ENCODE measurements around the gene TRAPPC14.
"Not testable (repeated sequence)": the region's sequence is repeated elsewhere in the genome, so short reads cannot be mapped to it uniquely, and the experiment has no call there.

Gene TRAPPC14

DNA sequence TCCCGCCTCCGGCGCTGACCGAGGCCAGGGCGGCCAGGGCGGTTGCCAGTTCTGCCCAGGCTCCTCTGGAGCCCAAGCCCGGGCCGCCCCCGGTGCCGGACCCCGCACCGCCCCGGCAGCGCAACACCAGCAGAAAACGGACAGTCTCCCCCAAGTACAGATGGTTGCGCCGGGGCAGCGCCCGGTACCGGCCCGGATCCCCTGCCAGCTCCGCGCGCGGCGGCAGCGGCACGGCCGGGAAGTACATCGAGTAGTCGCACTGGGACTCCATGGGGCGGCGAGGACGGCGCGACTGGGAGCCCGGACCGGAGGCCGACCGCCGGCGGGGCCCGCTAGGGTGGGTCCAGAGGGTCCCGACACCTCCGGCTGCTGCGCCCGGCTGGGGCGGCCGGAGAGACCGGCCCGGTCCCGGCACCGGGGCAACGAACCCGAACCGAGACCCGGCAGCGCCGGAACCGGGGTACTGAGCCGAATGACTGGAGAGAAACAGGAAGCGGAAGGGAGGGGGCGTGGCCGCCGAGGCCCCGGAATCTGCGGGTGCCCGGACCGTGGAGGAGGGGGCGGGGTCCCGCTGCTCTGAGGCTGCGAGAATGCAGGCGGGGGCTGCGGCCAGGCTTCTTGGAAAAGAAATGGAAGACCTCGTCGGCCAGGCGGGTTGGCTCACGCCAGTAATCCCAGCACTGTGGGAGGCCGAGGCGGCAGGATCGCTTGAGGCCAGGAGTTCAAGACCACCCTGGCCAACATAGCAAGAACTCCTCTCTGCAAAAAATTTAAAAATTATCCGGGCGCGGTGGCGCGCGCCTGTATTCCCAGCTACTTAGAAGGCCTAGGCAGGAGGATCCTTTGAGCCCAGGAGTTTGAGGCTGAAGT lies at the start of gene TRAPPC14:
TRAPPC14 (minus strand) TSS at position 495 of the 870 bp plus-strand sequence; CDS start at position 271, 224 bp downstream.
- peaks cover 27% of the 10 kb centered on the region for H3K36me3 ChIP-seq (ENCODE audit: insufficient read depth, low read length)
- peak within 1 kb of the TSS; percentile 58 for H2AFZ ChIP-seq (ENCODE audit: low read depth, low read length)
- peaks cover 14% of the 10 kb centered on the region for H3K4me1 ChIP-seq (ENCODE audit: insufficient read depth, low read length)
- peak within 1 kb of the TSS; percentile 80 for H3K4me3 ChIP-seq (ENCODE audit: low read length)
- no peaks in the 10 kb centered on the region for H3K27me3 ChIP-seq (ENCODE audit: insufficient read depth, low read length)
- H3K9me3 ChIP-seq (ENCODE audit: low read length) = no peaks in the 10 kb centered on the region

GRCh38 chr7:100204454-100204853 lies 45.9 kb upstream of the TRAPPC14 start:
- Histone ChIP-seq H2AFZ (ENCODE audit: low read depth, low read length) (no peak overlapping the region), H3K9me3 (ENCODE audit: low read length) (no peaks in the 10 kb centered on the region), H3K4me3 (ENCODE audit: low read length) (no peak overlapping the region), H3K36me3 (ENCODE audit: insufficient read depth, low read length) (no peaks in the 10 kb centered on the region), H3K27me3 (ENCODE audit: insufficient read depth, low read length) (no peaks in the 10 kb centered on the region), H3K4me1 (ENCODE audit: insufficient read depth, low read length) (no peaks in the 10 kb centered on the region)

DNA sequence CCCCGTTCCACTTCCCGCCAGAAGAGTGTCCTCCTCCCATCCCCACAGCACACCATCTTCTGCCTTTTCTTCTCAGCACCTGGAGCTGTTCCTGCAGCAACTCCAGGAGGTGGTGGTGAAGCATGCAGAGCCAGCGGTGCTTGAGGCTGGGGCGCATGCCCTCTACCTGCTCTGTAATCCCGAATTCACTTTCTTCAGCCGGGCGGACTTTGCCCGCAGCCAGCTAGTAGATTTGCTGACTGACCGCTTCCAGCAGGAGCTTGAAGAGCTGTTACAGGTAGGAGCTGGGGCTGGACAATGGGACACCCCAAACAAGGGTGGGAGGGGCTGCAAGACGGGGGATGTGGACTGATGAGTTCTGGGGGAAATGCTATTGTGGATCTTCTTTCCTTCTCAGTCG lies 42.2 kb upstream of the TRAPPC14 start:
- Histone ChIP-seq H3K4me3 (ENCODE audit: low read length) (no peak overlapping the region), H3K4me1 (ENCODE audit: insufficient read depth, low read length) (no peaks in the 10 kb centered on the region), H2AFZ (ENCODE audit: low read depth, low read length) (no peak overlapping the region), H3K27me3 (ENCODE audit: insufficient read depth, low read length) (no peaks in the 10 kb centered on the region), H3K36me3 (ENCODE audit: insufficient read depth, low read length) (no peaks in the 10 kb centered on the region), H3K9me3 (ENCODE audit: low read length) (no peaks in the 10 kb centered on the region)

DNA sequence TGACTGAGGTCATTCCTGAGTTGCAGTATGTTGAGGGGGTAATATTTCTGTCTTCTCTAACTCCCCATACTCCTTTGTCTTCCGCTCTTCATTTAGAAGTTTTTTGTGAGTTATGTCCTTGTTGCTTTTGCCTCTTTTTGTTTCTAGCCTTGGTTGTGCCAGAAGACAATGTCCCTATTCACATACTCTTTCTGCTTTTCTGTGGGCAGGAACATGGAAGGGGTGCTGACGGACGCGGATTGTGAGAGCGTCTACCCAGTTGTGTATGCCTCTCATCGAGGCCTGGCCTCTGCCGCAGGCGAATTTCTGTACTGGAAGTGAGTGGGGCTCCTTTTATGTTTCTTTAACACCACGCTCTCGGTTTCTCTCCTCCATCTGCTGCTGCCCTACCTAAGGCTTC lies 39.7 kb upstream of the TRAPPC14 start:
- H3K4me3 ChIP-seq (ENCODE audit: low read length) = no peak overlapping the region
- no peaks in the 10 kb centered on the region for H3K27me3 ChIP-seq (ENCODE audit: insufficient read depth, low read length)
- H3K36me3 ChIP-seq (ENCODE audit: insufficient read depth, low read length) = no peaks in the 10 kb centered on the region
- H2AFZ ChIP-seq (ENCODE audit: low read depth, low read length) = no peak overlapping the region
- no peaks in the 10 kb centered on the region for H3K9me3 ChIP-seq (ENCODE audit: low read length)
- H3K4me1 ChIP-seq (ENCODE audit: insufficient read depth, low read length) = no peaks in the 10 kb centered on the region

DNA sequence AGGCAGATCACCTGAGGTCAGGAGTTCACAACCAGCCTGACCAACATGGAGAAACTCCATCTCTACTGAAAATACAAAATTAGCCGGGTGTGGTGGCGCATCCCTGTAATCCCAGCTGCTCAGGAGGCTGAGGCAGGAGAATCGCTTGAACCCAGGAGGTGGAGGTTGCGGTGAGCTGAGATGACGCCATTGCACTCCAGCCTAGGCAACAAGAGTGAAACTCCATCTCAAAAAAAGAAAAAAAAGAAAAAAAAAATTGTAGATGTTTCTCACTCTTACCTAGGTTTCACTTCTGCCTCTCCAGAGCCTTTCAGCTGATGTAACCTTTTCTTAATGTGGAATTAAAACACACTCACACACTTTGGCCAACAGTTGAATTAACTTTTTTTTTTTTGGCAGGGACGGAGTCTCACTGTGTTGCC lies 37.4 kb upstream of the TRAPPC14 start:
- not testable (repeated sequence) for H3K4me3 ChIP-seq (ENCODE audit: low read length); H3K9me3 ChIP-seq (ENCODE audit: low read length); H2AFZ ChIP-seq (ENCODE audit: low read depth, low read length); H3K4me1 ChIP-seq (ENCODE audit: insufficient read depth, low read length); H3K27me3 ChIP-seq (ENCODE audit: insufficient read depth, low read length); H3K36me3 ChIP-seq (ENCODE audit: insufficient read depth, low read length)

- H3K9me3 ChIP-seq (ENCODE audit: low read length) = no peaks in the 10 kb centered on the region
- H3K27me3 ChIP-seq (ENCODE audit: insufficient read depth, low read length) = no peaks in the 10 kb centered on the region
- H3K4me1 ChIP-seq (ENCODE audit: insufficient read depth, low read length) = no peaks in the 10 kb centered on the region
- H3K4me3 ChIP-seq (ENCODE audit: low read length) = no peak overlapping the region
- no peak overlapping the region for H2AFZ ChIP-seq (ENCODE audit: low read depth, low read length)
- H3K36me3 ChIP-seq (ENCODE audit: insufficient read depth, low read length) = no peaks in the 10 kb centered on the region
Observed at GRCh38 chr7:100195222-100195621, 36.7 kb upstream of the TRAPPC14 start.

DNA sequence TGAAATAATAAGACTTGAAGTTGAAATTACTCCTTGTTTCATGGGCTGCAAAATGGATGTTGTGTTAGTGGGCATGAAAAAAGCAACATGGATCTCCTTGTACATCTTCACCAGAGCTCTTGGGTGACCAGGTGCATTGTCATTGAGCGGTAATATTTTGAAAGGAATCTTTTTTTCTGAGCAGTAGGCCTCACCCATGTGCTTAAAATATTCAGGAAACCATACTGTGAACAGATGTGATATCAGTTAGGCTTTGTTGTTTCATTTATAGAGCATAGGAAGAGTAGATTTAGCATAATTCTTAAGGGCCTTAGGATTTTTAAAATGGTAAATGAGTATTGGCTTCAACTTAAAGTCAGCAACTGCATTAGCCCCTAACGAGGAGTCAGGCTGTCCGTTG lies 34.4 kb upstream of the TRAPPC14 start:
- no peak overlapping the region for H2AFZ ChIP-seq (ENCODE audit: low read depth, low read length)
- peaks cover 6% of the 10 kb centered on the region for H3K4me1 ChIP-seq (ENCODE audit: insufficient read depth, low read length)
- no peaks in the 10 kb centered on the region for H3K27me3 ChIP-seq (ENCODE audit: insufficient read depth, low read length)
- no peak overlapping the region for H3K4me3 ChIP-seq (ENCODE audit: low read length)
- no peaks in the 10 kb centered on the region for H3K9me3 ChIP-seq (ENCODE audit: low read length)
- H3K36me3 ChIP-seq (ENCODE audit: insufficient read depth, low read length) = no peaks in the 10 kb centered on the region

GRCh38 chr7:100192281-100192862 lies 33.8 kb upstream of the TRAPPC14 start:
- H3K36me3 ChIP-seq (ENCODE audit: insufficient read depth, low read length); H3K27me3 ChIP-seq (ENCODE audit: insufficient read depth, low read length); H3K9me3 ChIP-seq (ENCODE audit: low read length); H2AFZ ChIP-seq (ENCODE audit: low read depth, low read length); H3K4me1 ChIP-seq (ENCODE audit: insufficient read depth, low read length); H3K4me3 ChIP-seq (ENCODE audit: low read length): not testable (repeated sequence)

DNA sequence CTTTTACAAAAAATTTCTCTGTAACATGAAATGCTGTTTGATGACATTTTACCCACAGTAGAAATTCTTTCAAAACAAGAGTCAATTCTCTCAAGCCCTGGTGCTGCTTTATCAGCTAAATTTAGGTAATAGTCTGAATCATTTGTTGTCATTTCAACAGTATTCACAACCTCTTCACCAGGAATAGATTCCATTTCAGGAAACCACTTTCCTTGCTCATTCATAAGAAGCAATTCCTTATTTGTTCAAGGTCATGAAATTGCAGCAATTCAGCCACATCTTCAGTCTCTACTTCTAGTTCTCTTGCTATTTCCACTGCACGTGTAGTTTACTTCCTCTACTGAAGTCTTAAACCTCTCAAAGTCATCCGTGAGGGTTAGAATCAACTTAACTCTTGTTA lies 33.3 kb upstream of the TRAPPC14 start:
- Histone ChIP-seq H2AFZ (ENCODE audit: low read depth, low read length) (no peak overlapping the region), H3K4me1 (ENCODE audit: insufficient read depth, low read length) (peaks cover 6% of the 10 kb centered on the region), H3K4me3 (ENCODE audit: low read length) (no peak overlapping the region), H3K9me3 (ENCODE audit: low read length) (no peaks in the 10 kb centered on the region), H3K36me3 (ENCODE audit: insufficient read depth, low read length) (no peaks in the 10 kb centered on the region), H3K27me3 (ENCODE audit: insufficient read depth, low read length) (no peaks in the 10 kb centered on the region)

DNA sequence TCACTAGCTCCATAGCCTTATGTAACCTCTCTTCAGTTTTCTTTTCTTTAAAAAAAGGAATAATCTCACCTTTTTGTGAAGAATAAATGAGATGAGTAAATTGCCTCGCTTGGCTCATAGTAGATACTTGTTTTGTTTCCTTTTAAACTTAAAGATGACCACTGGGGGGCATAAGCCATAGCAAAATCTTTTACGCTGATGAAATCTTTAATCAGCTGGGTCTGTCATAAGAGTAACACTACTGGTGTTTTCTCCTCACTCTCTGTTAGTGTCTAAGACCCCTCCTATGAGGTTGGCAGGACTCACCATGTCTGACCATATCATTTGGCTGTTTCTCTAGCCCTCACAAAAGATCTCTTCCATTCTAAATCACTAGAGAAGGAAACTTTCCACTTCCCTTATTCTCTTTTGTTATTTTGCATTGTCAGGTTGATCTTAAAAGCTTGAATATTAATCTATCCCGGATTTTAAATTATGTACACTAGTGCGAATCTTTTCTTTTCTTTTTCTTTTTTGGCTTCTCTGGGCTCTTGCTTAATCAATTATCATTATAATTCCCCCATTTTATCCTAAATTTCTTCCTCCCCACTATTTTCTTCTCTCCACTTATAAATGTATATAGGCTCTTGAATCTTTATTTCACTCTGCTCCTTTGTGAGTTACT lies 31.7 kb upstream of the TRAPPC14 start:
- Histone ChIP-seq H3K9me3 (ENCODE audit: low read length) (no peaks in the 10 kb centered on the region), H3K27me3 (ENCODE audit: insufficient read depth, low read length) (no peaks in the 10 kb centered on the region), H3K4me3 (ENCODE audit: low read length) (no peak overlapping the region), H2AFZ (ENCODE audit: low read depth, low read length) (no peak overlapping the region), H3K36me3 (ENCODE audit: insufficient read depth, low read length) (no peaks in the 10 kb centered on the region), H3K4me1 (ENCODE audit: insufficient read depth, low read length) (peaks cover 6% of the 10 kb centered on the region)

- no peaks in the 10 kb centered on the region for H3K27me3 ChIP-seq (ENCODE audit: insufficient read depth, low read length)
- no peak overlapping the region for H3K4me3 ChIP-seq (ENCODE audit: low read length)
- no peaks in the 10 kb centered on the region for H3K36me3 ChIP-seq (ENCODE audit: insufficient read depth, low read length)
- H3K4me1 ChIP-seq (ENCODE audit: insufficient read depth, low read length) = peaks cover 6% of the 10 kb centered on the region
- no peaks in the 10 kb centered on the region for H3K9me3 ChIP-seq (ENCODE audit: low read length)
- H2AFZ ChIP-seq (ENCODE audit: low read depth, low read length) = no peak overlapping the region
Observed at GRCh38 chr7:100189061-100189460, 30.5 kb upstream of the TRAPPC14 start.

DNA sequence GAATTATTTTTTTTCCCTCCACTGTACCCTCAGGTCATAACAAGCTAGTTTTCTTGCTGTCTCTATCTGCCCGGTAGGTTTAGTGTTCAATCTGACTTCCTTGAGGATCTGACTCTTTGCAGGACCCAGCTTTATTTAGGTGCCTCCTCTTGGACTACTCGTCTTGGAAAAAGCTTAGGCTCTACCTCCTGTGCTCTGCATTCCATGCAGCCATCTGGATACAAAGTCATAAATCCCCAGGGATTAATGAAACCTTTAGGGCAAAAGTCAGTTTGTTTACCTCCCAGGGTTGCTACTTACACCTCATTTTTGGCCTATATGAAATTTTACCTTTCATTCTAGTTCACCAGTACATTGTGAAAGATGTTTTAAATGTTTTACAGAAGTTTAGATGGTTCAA lies 27.2 kb upstream of the TRAPPC14 start:
- Histone ChIP-seq H3K9me3 (ENCODE audit: low read length) (no peaks in the 10 kb centered on the region), H3K4me1 (ENCODE audit: insufficient read depth, low read length) (peaks cover 6% of the 10 kb centered on the region), H3K27me3 (ENCODE audit: insufficient read depth, low read length) (no peaks in the 10 kb centered on the region), H3K36me3 (ENCODE audit: insufficient read depth, low read length) (no peaks in the 10 kb centered on the region), H2AFZ (ENCODE audit: low read depth, low read length) (no peak overlapping the region), H3K4me3 (ENCODE audit: low read length) (no peak overlapping the region)

- H3K4me1 ChIP-seq (ENCODE audit: insufficient read depth, low read length); H3K4me3 ChIP-seq (ENCODE audit: low read length); H3K9me3 ChIP-seq (ENCODE audit: low read length); H3K27me3 ChIP-seq (ENCODE audit: insufficient read depth, low read length); H2AFZ ChIP-seq (ENCODE audit: low read depth, low read length); H3K36me3 ChIP-seq (ENCODE audit: insufficient read depth, low read length): not testable (repeated sequence)
Observed at GRCh38 chr7:100183090-100183489, 24.6 kb upstream of the TRAPPC14 start.

Data from neuron (in vitro differentiated cells).